Ascending aorta (tissue), 2 donors: ENCODE results near the gene CAMK2N2. TPM values are rescaled to one million over a fixed set of nuclear protein-coding genes. Genes with fewer than 3 reads are reported as not detected.

ENCODE experiments used
- DNase-seq, 2 donors: peaks; one replicate each; pipeline ENCODE4 v3.0.0-alpha.2; 2019; ENCODE audit warnings: low spot score in 2 of 2
- H3K27ac ChIP-seq, 2 donors: fragments of 200-600 bp; sonication (generic); one replicate each; pipeline ENCODE4 v1.5.1; 2016 to 2017; ENCODE audit warnings: mild to moderate bottlenecking in 1 of 2
- H3K27me3 ChIP-seq: fragments of 200-600 bp; sonication (generic); one replicate; pipeline ENCODE4 v1.5.1; 2017
- H3K36me3 ChIP-seq, 2 donors: fragments of 200-600 bp; sonication (generic); one replicate each; pipeline ENCODE4 v1.5.1; 2016
- H3K4me1 ChIP-seq, 2 donors: fragments of 200-600 bp; sonication (generic); one replicate each; pipeline ENCODE4 v1.5.1; 2016 to 2017; ENCODE audit warnings: mild to moderate bottlenecking in 1 of 2
- H3K4me3 ChIP-seq, 2 donors: fragments of 200-600 bp; sonication (generic); one replicate each; pipeline ENCODE4 v1.5.1; 2016 to 2017; ENCODE audit warnings: mild to moderate bottlenecking in 1 of 2
- H3K9me3 ChIP-seq, 2 donors: fragments of 200-600 bp; sonication (generic); one replicate each; pipeline ENCODE4 v1.5.1; 2016
- CTCF ChIP-seq, 3 experiments: fragments of 200-600 bp in 2 of 3; fragments of 450-650 bp in 1 of 3; sonication (generic) in 2 of 3; IDR thresholded peaks; one replicate each; pipeline ENCODE4 v1.5.1; 2016 to 2019; ENCODE audit warnings: antibody characterized with exemption in 3 of 3, mild to moderate bottlenecking in 1 of 3, moderate library complexity in 1 of 3
- intact Hi-C: fragments of 100-400 bp; cut with DNase I; formaldehyde crosslinking; loops from one replicate; pipeline ENCODE4 v1.15.1; 2023
- total RNA-seq: library from RNA; depleted of rRNA; stranded (reverse); fragments of >200 nt; gene quantifications from one replicate; pipeline ENCODE4 v1.1.0, GENCODE V29; 2016

The CAMK2N2 gene
- total RNA-seq, 1 donor from 2014 or later: not detected

GRCh38 chr3:184300378-184300720, 39.0 kb upstream of the CAMK2N2 start:
- Histone ChIP-seq H3K27ac (no peak overlapping the region), H3K36me3 (peaks cover 49% of the 10 kb centered on the region in 2 donors), H3K4me1 (no peaks in the 10 kb centered on the region), H3K4me3 (peak overlapping the region in 1 of 2 donors; percentile 75), H3K9me3 (no peaks in the 10 kb centered on the region), H3K27me3 (no peaks in the 10 kb centered on the region)
- no peak for TF ChIP-seq CTCF (IDR thresholded peaks at IDR 0.05)
- DNase-seq: no peak
- intact Hi-C loops: no loop called here

GRCh38 chr3:184299488-184300377, 38.4 kb upstream of the CAMK2N2 start:
- Histone ChIP-seq H3K36me3 (peaks cover 42 to 44% of the 10 kb centered on the region in 2 donors), H3K27me3 (no peaks in the 10 kb centered on the region), H3K4me3 (peak overlapping the region; percentile 75 to 78), H3K27ac (peak overlapping the region; percentile 50 to 73), H3K9me3 (no peaks in the 10 kb centered on the region), H3K4me1 (no peaks in the 10 kb centered on the region)
- intact Hi-C loops: loop anchor here (1.0 to 5.0 kb wide), 9 partner anchors 15 to 412 kb away; partner anchors contain the start of genes ABCF3, AP2M1, CLCN2 and EEF1AKMT4
- DNase-seq: no peak
- no peak for TF ChIP-seq CTCF (IDR thresholded peaks at IDR 0.05)

- peak; percentile 84 to 99 for DNase-seq
- peak within 1 kb of the TSS; percentile 73 to 76 for H3K27ac ChIP-seq
These were observed 37.6 kb upstream of the CAMK2N2 start, which contains the start of gene PSMD2 for GRCh38 chr3:184298759-184299487. Gene PSMD2 (plus strand): TSS chr3:184299241. CDS start chr3:184299267, 26 bp downstream.

GRCh38 chr3:184296616-184297015, 35.3 kb upstream of the CAMK2N2 start:
- intact Hi-C loops: loop anchor here (5.0 kb wide), 1 partner anchor 409 kb away; no protein-coding TSS in a partner anchor
- H3K27ac ChIP-seq: no peak overlapping the region
- no peak for DNase-seq
- no peaks in the 10 kb centered on the region for H3K9me3 ChIP-seq
- no peaks in the 10 kb centered on the region for H3K27me3 ChIP-seq
- no peak overlapping the region for H3K4me3 ChIP-seq
- H3K36me3 ChIP-seq: peaks cover 11 to 14% of the 10 kb centered on the region in 2 donors
- no peaks in the 10 kb centered on the region for H3K4me1 ChIP-seq
- TF ChIP-seq CTCF (IDR thresholded peaks at IDR 0.05): no peak

More at GRCh38 chr3:184298759-184299487, 37.6 kb upstream of the CAMK2N2 start, which contains the start of gene PSMD2:
- peak in 1 of 3 experiments; percentile 18 for TF ChIP-seq CTCF (IDR thresholded peaks at IDR 0.05)
- Histone ChIP-seq H3K4me1 (no peaks in the 10 kb centered on the region), H3K9me3 (no peaks in the 10 kb centered on the region), H3K36me3 (peaks cover 34 to 36% of the 10 kb centered on the region in 2 donors), H3K27me3 (no peaks in the 10 kb centered on the region), H3K4me3 (peak within 1 kb of the TSS; percentile 75 to 78)
- intact Hi-C loops: loop anchor here (1.0 to 5.0 kb wide), 9 partner anchors 15 to 412 kb away; partner anchors contain the start of genes ABCF3, AP2M1, CLCN2 and EEF1AKMT4

GRCh38 chr3:184295771-184296170, 34.4 kb upstream of the CAMK2N2 start:
- Histone ChIP-seq H3K27me3 (no peaks in the 10 kb centered on the region), H3K36me3 (peaks cover 3 to 7% of the 10 kb centered on the region in 2 donors), H3K9me3 (no peaks in the 10 kb centered on the region), H3K4me1 (no peaks in the 10 kb centered on the region), H3K4me3 (no peak overlapping the region), H3K27ac (no peak overlapping the region)
- TF ChIP-seq CTCF (IDR thresholded peaks at IDR 0.05): no peak
- no peak for DNase-seq
- intact Hi-C loops: loop anchor here (5.0 kb wide), 1 partner anchor 408 kb away; no protein-coding TSS in a partner anchor
